AG09319 (cell line): ENCODE data around the gene CMC1.
"Not testable (repeated sequence)": the region's sequence is repeated elsewhere in the genome, so short reads cannot be mapped to it uniquely, and the experiment has no call there.

Experiments used
- DNase-seq: peaks from one replicate; pipeline ENCODE4 v3.0.0-alpha.2; 2010; ENCODE audit warnings: low read depth; ENCODE audit errors: extremely low read depth
- TF ChIP-seq, protein P1 (sequence below): IDR thresholded peaks from 2 replicates; pipeline ENCODE4 v1.5.1; 2011; ENCODE audit warnings: low read depth, mild to moderate bottlenecking, inconsistent platforms, low read length, moderate library complexity

Gene CMC1, protein sequence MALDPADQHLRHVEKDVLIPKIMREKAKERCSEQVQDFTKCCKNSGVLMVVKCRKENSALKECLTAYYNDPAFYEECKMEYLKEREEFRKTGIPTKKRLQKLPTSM

DNA sequence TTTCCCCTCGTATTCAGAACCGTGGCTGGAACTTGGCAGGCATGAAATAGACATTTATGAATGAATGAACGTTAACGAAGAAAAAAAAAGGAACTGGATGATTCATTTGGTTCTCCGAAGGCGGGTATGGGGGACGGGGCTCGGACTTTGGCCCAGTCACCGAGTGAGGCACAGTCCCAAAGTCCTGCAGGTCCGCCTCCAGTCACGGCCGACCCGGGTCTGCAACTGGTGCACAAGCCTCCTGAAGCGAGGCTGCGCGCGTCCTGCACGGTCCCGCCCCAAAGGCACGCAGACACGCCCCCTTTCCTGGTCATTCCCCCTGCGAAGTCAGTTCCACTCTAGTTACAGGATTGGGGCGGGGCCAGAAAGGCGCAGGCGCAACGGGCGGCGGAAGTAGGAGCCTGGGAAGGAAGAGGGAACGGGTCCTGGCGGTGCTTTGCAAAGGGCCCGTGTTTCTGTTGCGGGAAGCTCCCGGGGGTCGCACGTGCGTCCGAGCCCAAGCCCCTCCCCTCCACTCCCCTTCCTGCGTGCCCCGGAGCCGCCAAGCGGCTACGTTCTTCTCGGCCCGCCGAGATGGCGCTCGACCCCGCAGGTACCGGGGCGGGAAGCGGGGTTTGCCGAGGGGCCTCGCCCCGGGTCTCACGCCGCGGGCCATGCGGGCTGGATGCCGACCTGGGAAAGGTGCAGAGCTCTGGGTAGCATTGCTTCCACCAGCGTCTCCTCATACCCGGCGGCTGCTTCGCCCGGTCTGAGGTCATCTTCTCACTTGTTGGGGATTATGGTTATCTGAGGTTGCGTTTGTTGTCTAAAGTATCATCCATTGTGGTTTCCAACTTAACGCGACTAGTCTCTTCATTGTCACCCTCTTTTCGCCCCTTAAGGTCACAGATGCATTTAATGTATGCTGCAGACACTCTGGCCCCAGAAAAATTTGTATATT, at the start of gene CMC1:
Gene CMC1, plus strand, starts transcription at position 399 of the 940 bp plus-strand sequence. Its CDS starts 175 bp downstream, at position 574.
- DNase-seq: peak; percentile 90
- TF ChIP-seq, protein P1, sequence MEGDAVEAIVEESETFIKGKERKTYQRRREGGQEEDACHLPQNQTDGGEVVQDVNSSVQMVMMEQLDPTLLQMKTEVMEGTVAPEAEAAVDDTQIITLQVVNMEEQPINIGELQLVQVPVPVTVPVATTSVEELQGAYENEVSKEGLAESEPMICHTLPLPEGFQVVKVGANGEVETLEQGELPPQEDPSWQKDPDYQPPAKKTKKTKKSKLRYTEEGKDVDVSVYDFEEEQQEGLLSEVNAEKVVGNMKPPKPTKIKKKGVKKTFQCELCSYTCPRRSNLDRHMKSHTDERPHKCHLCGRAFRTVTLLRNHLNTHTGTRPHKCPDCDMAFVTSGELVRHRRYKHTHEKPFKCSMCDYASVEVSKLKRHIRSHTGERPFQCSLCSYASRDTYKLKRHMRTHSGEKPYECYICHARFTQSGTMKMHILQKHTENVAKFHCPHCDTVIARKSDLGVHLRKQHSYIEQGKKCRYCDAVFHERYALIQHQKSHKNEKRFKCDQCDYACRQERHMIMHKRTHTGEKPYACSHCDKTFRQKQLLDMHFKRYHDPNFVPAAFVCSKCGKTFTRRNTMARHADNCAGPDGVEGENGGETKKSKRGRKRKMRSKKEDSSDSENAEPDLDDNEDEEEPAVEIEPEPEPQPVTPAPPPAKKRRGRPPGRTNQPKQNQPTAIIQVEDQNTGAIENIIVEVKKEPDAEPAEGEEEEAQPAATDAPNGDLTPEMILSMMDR: no peak

DNA sequence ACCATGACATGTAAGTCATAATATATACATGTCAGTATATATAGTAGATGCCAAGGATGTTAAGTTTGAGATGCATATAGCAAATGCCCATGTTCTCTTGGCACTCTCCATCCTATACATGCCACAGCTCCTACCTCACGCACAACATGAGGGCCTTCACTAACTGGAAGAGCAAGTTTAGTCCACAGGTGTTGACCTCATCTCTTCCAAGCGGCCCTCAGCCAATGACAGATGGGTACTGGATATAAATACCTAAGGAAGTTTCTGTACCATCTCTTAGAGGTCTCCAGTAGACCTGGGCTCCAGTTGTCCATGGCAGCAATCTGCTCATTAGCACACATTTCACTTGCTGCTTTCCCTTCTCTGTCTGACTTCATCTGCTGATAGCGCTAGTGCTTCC, 43.3 kb upstream of the CMC1 start:
- DNase-seq: no peak

DNA sequence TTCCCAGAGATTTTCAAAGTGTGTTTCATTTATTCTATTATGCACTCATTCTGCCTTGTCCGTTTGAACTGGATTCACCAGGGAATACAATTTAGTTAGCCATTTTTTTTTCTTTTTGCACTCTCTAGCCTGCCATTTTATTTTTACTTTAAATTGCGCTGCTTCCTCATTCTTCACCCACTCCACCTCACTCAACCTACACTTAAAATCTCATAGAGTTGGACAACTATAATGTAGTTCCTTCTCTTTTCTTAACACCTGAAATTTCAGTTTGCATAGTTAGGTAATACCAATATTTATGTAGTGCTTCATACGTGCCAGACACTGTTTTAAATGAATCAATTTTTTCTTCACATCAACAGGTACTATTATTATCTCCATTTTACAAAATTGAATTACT, 42.4 kb upstream of the CMC1 start:
- TF ChIP-seq, protein P1: no peak
- DNase-seq: no peak

More for the DNA sequence above, 43.3 kb upstream of the CMC1 start:
- TF ChIP-seq, protein P1: no peak

DNA sequence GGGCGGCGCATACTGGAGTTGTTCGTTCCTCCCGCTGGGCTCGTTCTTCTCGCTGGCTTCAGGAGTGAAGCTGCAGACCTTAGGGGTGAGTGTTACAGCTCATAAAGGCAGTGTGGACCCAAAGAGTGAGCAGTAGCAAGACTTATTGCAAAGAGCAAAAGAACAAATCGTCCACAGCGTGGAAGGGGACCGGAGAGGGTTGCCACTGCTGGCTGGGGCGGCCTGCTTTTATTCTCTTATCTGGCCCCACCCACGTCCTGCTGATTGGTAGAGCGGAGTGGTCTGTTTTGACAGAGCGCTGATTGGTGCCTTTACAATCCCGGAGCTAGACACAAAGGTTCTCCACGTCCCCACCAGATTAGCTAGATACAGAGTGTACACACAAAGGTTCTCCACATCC, 41.8 kb upstream of the CMC1 start:
- not testable (repeated sequence) for DNase-seq

DNA sequence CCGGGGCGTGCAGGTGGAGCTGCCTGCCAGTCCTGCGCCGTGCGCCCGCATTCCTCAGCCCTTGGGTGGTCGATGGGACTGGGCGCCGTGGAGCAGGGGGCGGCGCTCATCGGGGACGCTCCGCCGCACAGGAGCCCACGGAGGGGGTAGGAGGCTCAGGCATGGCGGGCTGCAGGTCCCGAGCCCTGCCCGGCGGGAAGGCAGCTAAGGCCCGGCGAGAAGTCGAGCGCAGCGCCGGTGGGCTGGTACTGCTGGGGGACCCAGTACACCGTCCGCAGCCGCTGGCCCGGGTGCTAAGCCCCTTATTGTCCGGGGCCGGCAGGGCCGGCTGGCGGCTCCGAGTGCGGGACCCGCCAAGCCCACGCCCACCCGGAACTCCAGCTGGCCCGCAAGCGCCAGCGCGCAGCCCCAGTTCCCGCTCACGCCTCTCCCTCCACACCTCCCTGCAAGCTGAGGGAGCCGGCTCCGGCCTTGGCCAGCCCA, 41.0 kb upstream of the CMC1 start:
- DNase-seq: not testable (repeated sequence)

DNA sequence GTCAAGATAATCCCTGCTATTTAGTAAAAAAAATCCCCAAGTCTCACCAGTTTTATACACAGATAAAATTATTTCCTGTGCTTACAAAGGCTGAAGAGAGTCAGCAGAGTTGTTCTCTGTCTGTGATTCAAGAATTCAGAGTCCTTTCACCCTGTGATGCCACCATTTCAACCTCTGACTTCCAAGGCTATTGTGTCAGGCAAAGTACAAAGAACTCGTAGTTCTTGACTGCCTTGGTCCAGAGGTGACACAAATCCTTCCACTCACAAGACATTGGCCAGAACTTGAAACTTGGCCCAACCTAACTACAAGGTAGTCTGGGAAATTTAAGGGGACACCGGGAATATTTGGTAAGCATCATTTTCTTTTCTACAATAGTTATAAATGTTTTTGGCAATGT, 34.9 kb upstream of the CMC1 start:
- TF ChIP-seq, protein P1: no peak
- DNase-seq: no peak

DNA sequence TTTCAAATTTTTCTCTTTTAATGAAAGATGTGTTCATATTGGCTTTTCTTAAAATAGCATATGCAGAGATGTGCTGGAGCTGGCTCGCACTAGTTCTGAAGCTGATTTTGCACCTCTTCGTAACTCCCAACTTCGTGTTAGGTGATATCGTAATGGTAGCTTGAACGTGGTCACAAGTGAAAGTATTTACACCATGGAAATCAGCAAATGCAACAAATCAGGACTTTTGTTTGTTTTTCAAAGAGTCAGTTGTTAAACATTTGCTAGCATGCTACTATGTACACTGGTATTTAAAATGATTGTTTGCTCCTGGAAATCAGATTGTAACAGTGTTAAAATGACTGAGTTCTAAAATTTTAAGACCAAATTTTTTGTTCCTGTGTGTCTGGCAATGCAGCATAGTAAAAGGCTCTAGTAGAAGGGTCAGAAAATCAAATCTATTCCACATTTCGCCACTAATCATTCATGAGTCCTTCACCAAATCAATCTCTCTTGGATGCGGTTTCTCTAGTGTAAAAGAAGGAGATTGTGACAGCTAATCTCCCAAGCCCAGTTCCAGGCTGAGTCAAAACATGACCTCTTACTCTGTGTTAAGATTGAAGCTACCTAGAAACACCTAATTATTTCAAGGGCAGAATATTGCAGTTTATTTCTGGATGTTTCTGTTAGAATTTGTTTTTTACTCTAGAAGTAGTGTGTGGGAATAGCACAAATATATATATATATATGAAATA, 34.3 kb upstream of the CMC1 start:
- DNase-seq: no peak
- TF ChIP-seq, protein P1: no peak
